ENCODE measurements around the gene TFAP2D.
A peak's percentile ranks its signal among the peaks of the same experiment; 100 is the strongest.

The TFAP2D gene

GRCh38 chr6:50689210-50689609, 24.1 kb upstream of the TFAP2D start:
- no peak for ATAC-seq
- no peak for TF ChIP-seq ZFP30 (CRISPR knock-in tag; IDR thresholded peaks at IDR 0.05)
- no peak for TF ChIP-seq ZFP3 (CRISPR knock-in tag; IDR thresholded peaks at IDR 0.05)
- no peak for TF ChIP-seq OSR1 (CRISPR knock-in tag; IDR thresholded peaks at IDR 0.05)
- no peak for TF ChIP-seq SNAI2 (CRISPR knock-in tag; IDR thresholded peaks at IDR 0.05)
- no peak for TF ChIP-seq ESRRG (CRISPR knock-in tag; IDR thresholded peaks at IDR 0.05)

DNA sequence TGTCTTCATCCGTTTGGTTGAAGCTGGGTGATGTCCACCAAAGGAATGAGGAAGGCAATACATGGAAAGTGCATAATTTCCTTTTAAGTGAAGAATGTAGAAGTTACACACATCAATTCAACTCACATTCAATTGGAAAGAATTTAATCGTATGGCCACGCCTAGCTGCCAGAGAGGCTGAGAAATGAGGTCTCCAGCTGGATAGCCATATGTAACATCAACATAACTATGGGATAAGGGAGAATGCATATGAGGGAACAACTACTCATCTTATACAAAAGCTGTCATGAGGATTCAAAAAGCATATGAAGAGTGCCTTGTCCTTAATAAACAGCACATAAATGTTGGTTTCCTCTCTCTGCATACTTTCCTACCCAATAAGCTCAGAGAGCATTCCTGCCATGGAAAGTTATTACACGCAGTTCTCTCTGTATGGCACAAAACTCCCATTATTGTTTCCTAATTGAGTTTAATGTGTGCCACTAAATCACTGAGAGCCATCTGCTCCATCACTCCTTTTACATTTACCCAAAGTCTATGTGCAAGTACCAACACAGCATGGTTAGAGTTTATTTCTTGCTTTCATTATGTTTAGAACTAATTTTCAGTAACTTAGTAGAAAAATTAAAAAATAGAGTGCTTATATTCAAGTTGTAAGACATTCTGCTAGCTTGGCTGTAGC, 21.4 kb upstream of the TFAP2D start:
- TF ChIP-seq, protein P1, sequence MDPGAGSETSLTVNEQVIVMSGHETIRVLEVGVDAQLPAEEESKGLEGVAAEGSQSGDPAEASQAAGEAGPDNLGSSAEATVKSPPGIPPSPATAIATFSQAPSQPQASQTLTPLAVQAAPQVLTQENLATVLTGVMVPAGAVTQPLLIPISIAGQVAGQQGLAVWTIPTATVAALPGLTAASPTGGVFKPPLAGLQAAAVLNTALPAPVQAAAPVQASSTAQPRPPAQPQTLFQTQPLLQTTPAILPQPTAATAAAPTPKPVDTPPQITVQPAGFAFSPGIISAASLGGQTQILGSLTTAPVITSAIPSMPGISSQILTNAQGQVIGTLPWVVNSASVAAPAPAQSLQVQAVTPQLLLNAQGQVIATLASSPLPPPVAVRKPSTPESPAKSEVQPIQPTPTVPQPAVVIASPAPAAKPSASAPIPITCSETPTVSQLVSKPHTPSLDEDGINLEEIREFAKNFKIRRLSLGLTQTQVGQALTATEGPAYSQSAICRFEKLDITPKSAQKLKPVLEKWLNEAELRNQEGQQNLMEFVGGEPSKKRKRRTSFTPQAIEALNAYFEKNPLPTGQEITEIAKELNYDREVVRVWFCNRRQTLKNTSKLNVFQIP (CRISPR knock-in tag; IDR thresholded peaks at IDR 0.05; ENCODE audit: borderline replicate concordance, low read depth), result no peak
- no peak for TF ChIP-seq ZNF565 (CRISPR knock-in tag; conservative IDR thresholded peaks at IDR 0.05; ENCODE audit: low read depth)
- TF ChIP-seq RARB (CRISPR knock-in tag; IDR thresholded peaks at IDR 0.05), result no peak
- TF ChIP-seq SNAI2 (CRISPR knock-in tag; IDR thresholded peaks at IDR 0.05), result no peak
- TF ChIP-seq OSR1 (CRISPR knock-in tag; IDR thresholded peaks at IDR 0.05), result no peak
- no peak for TF ChIP-seq GLIS3 (CRISPR knock-in tag; IDR thresholded peaks at IDR 0.05)
- TF ChIP-seq, protein P2, sequence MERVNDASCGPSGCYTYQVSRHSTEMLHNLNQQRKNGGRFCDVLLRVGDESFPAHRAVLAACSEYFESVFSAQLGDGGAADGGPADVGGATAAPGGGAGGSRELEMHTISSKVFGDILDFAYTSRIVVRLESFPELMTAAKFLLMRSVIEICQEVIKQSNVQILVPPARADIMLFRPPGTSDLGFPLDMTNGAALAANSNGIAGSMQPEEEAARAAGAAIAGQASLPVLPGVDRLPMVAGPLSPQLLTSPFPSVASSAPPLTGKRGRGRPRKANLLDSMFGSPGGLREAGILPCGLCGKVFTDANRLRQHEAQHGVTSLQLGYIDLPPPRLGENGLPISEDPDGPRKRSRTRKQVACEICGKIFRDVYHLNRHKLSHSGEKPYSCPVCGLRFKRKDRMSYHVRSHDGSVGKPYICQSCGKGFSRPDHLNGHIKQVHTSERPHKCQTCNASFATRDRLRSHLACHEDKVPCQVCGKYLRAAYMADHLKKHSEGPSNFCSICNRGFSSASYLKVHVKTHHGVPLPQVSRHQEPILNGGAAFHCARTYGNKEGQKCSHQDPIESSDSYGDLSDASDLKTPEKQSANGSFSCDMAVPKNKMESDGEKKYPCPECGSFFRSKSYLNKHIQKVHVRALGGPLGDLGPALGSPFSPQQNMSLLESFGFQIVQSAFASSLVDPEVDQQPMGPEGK (CRISPR knock-in tag; IDR thresholded peaks at IDR 0.05; ENCODE audit: borderline replicate concordance), result no peak
- no peak for TF ChIP-seq BACH2 (CRISPR knock-in tag; IDR thresholded peaks at IDR 0.05; ENCODE audit: borderline replicate concordance)
- TF ChIP-seq, protein P3, sequence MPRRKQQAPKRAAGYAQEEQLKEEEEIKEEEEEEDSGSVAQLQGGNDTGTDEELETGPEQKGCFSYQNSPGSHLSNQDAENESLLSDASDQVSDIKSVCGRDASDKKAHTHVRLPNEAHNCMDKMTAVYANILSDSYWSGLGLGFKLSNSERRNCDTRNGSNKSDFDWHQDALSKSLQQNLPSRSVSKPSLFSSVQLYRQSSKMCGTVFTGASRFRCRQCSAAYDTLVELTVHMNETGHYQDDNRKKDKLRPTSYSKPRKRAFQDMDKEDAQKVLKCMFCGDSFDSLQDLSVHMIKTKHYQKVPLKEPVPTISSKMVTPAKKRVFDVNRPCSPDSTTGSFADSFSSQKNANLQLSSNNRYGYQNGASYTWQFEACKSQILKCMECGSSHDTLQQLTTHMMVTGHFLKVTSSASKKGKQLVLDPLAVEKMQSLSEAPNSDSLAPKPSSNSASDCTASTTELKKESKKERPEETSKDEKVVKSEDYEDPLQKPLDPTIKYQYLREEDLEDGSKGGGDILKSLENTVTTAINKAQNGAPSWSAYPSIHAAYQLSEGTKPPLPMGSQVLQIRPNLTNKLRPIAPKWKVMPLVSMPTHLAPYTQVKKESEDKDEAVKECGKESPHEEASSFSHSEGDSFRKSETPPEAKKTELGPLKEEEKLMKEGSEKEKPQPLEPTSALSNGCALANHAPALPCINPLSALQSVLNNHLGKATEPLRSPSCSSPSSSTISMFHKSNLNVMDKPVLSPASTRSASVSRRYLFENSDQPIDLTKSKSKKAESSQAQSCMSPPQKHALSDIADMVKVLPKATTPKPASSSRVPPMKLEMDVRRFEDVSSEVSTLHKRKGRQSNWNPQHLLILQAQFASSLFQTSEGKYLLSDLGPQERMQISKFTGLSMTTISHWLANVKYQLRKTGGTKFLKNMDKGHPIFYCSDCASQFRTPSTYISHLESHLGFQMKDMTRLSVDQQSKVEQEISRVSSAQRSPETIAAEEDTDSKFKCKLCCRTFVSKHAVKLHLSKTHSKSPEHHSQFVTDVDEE (CRISPR knock-in tag; IDR thresholded peaks at IDR 0.05), result no peak
- TF ChIP-seq ARNTL (CRISPR knock-in tag; IDR thresholded peaks at IDR 0.05; ENCODE audit: borderline replicate concordance, low read depth), result no peak
- no peak for TF ChIP-seq ISL1 (CRISPR knock-in tag; IDR thresholded peaks at IDR 0.05)
- TF ChIP-seq CREB5 (CRISPR knock-in tag; IDR thresholded peaks at IDR 0.05; ENCODE audit: low read depth), result no peak
- TF ChIP-seq PPARA (CRISPR knock-in tag; IDR thresholded peaks at IDR 0.05; ENCODE audit: borderline replicate concordance), result no peak
- no peak for TF ChIP-seq ZNF70 (CRISPR knock-in tag; IDR thresholded peaks at IDR 0.05)
- no peak for TF ChIP-seq ZNF8 (CRISPR knock-in tag; IDR thresholded peaks at IDR 0.05)
- no peak for TF ChIP-seq ZC3H10 (CRISPR knock-in tag; IDR thresholded peaks at IDR 0.05)
- no peak for TF ChIP-seq ESRRG (CRISPR knock-in tag; IDR thresholded peaks at IDR 0.05)
- ATAC-seq, result no peak

GRCh38 chr6:50698546-50698945, 14.8 kb upstream of the TFAP2D start:
- ATAC-seq, result no peak
- TF ChIP-seq ESRRG (CRISPR knock-in tag; IDR thresholded peaks at IDR 0.05), result no peak
- TF ChIP-seq ARNTL (CRISPR knock-in tag; IDR thresholded peaks at IDR 0.05; ENCODE audit: borderline replicate concordance, low read depth), result no peak
- no peak for TF ChIP-seq SNAI2 (CRISPR knock-in tag; IDR thresholded peaks at IDR 0.05)

DNA sequence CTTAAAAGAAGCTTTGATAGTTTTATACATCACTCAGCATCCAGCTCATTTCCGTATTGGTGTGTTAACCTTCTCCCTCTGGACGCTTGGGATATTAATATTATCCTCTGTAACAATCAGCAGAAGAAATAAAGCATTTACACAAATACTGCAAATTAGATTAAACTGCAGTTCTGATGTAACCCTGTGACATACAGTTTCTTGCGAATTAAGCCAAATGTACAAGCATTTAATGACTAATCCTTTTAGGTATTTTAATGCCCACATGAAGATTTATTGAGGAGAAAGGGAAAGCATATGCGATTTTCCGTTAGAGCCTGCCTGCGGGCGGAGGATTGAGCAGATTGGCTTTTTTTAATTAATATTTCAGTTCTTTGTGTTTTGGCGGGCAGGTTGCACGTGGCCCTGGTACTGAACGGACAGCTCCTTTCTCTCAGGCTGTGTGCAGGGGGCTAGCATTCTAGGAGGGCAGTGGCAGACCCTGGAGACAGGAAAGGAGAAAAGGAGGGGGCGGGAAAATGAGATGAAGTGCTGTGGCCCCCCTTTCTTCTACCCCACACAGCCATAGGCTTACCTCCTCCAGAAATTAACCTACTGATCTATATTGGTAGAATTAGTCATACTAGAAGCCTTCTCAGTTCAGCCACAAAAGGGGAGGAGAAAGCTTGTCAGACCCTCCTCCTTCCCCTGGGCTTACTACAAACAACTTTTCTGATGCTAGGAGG, 14.1 kb upstream of the TFAP2D start:
- ATAC-seq, result no peak
- TF ChIP-seq CSDC2 (CRISPR knock-in tag; IDR thresholded peaks at IDR 0.05) (0 out of 2 replicates have a peak, but pooled peaks have one; percentile 49), ESRRG (CRISPR knock-in tag; IDR thresholded peaks at IDR 0.05) (no peak), ISL1 (CRISPR knock-in tag; IDR thresholded peaks at IDR 0.05) (peak; percentile 64), RARB (CRISPR knock-in tag; IDR thresholded peaks at IDR 0.05) (no peak), TCF4 (CRISPR knock-in tag; IDR thresholded peaks at IDR 0.05; ENCODE audit: borderline replicate concordance) (peak; percentile 26; the same call in 1 of the 2 replicates), ZNF565 (CRISPR knock-in tag; conservative IDR thresholded peaks at IDR 0.05; ENCODE audit: low read depth) (no peak)
- TF ChIP-seq, protein P3 (CRISPR knock-in tag; IDR thresholded peaks at IDR 0.05), result 0 out of 2 replicates have a peak, but pooled peaks have one; percentile 34

All from SK-N-SH treated with all-trans-retinoic acid at 6 μM for 48 hours (cell line).